H9 (cell line): ENCODE data around the gene PLEKHA1. TPM values are rescaled to one million over a fixed set of nuclear protein-coding genes. Genes with fewer than 3 reads are reported as not detected.

Experiments used
- DNase-seq: peaks from one replicate; pipeline ENCODE4 v3.0.0-alpha.2; 2017
- H2AFZ ChIP-seq: one replicate; pipeline ENCODE4 v1.6.1; 2013; ENCODE audit warnings: mild to moderate bottlenecking, low read length, control low read depth, moderate library complexity
- H2AK5ac ChIP-seq: 2 replicates; pipeline ENCODE4 v1.6.1; 2013; ENCODE audit warnings: low read length, control low read depth, mixed read lengths; ENCODE audit not compliant: insufficient read length
- H2BK120ac ChIP-seq: one replicate; pipeline ENCODE4 v1.6.1; 2013; ENCODE audit warnings: low read depth, mild to moderate bottlenecking, low read length, control low read depth, inconsistent platforms; ENCODE audit not compliant: poor library complexity, severe bottlenecking
- H2BK12ac ChIP-seq: 2 replicates; pipeline ENCODE4 v1.6.1; 2013; ENCODE audit warnings: low read length, control low read depth, mixed read lengths, low read depth; ENCODE audit not compliant: insufficient read length
- H2BK15ac ChIP-seq: 2 replicates; pipeline ENCODE4 v1.6.1; 2013; ENCODE audit warnings: low read depth, low read length, control low read depth
- H2BK20ac ChIP-seq: one replicate; pipeline ENCODE4 v1.6.1; 2013; ENCODE audit warnings: low read depth, mild to moderate bottlenecking, low read length, control low read depth, inconsistent platforms; ENCODE audit not compliant: poor library complexity, severe bottlenecking
- H2BK5ac ChIP-seq: 2 replicates; pipeline ENCODE4 v1.6.1; 2013; ENCODE audit warnings: low read length, control low read depth, mixed read lengths; ENCODE audit not compliant: insufficient read length
- H3K14ac ChIP-seq: 2 replicates; pipeline ENCODE4 v1.6.1; 2013; ENCODE audit warnings: low read length, control low read depth; ENCODE audit not compliant: insufficient read depth
- H3K18ac ChIP-seq: 2 replicates; pipeline ENCODE4 v1.6.1; 2013; ENCODE audit warnings: low read depth, mild to moderate bottlenecking, mixed read lengths, low read length, control low read depth; ENCODE audit not compliant: insufficient read length
- H3K23ac ChIP-seq: 2 replicates; pipeline ENCODE4 v1.6.1; 2013; ENCODE audit warnings: low read length, control low read depth, mixed read lengths, low read depth; ENCODE audit not compliant: insufficient read length
- H3K23me2 ChIP-seq: 2 replicates; pipeline ENCODE4 v1.6.1; 2013; ENCODE audit warnings: low read depth, mild to moderate bottlenecking, mixed read lengths, low read length, control low read depth; ENCODE audit not compliant: insufficient read length, poor library complexity, severe bottlenecking
- H3K27ac ChIP-seq: 2 replicates; pipeline ENCODE4 v1.5.1; 2013; ENCODE audit warnings: low read length, control low read depth, mixed read lengths, low read depth; ENCODE audit not compliant: insufficient read length
- H3K27me3 ChIP-seq: 2 replicates; pipeline ENCODE4 v1.6.1; 2013; ENCODE audit warnings: low read length, control low read depth, inconsistent platforms; ENCODE audit not compliant: insufficient read depth
- H3K4ac ChIP-seq: 2 replicates; pipeline ENCODE4 v1.6.1; 2013; ENCODE audit warnings: low read depth, mild to moderate bottlenecking, control low read depth, inconsistent platforms, low read length, moderate library complexity
- H3K4me1 ChIP-seq: 2 replicates; pipeline ENCODE4 v1.6.1; 2013; ENCODE audit warnings: low read length, control low read depth, inconsistent platforms; ENCODE audit not compliant: insufficient read depth
- H3K4me2 ChIP-seq: 2 replicates; pipeline ENCODE4 v1.6.1; 2013; ENCODE audit warnings: low read length, control low read depth, mixed read lengths; ENCODE audit not compliant: insufficient read length, insufficient read depth
- H3K56ac ChIP-seq: 2 replicates; pipeline ENCODE4 v1.6.1; 2013; ENCODE audit warnings: low read depth, mild to moderate bottlenecking, mixed read lengths, low read length, control low read depth; ENCODE audit not compliant: insufficient read length
- H3K79me1 ChIP-seq: 2 replicates; pipeline ENCODE4 v1.6.1; 2013; ENCODE audit warnings: low read depth, mild to moderate bottlenecking, moderate library complexity, low read length, control low read depth, inconsistent platforms; ENCODE audit not compliant: insufficient read depth, poor library complexity, severe bottlenecking
- H3K79me2 ChIP-seq: 2 replicates; pipeline ENCODE4 v1.6.1; 2013; ENCODE audit warnings: low read length, control low read depth, inconsistent platforms; ENCODE audit not compliant: insufficient read depth
- H3K9ac ChIP-seq: 2 replicates; pipeline ENCODE4 v1.6.1; 2013; ENCODE audit warnings: low read length, control low read depth, mixed read lengths; ENCODE audit not compliant: insufficient read length; ENCODE audit errors: extremely low read depth
- H3K9me3 ChIP-seq: one replicate; pipeline ENCODE4 v1.6.1; 2013; ENCODE audit warnings: low read depth, low read length, inconsistent platforms; ENCODE audit not compliant: control insufficient read depth
- H3T11ph ChIP-seq: one replicate; pipeline ENCODE4 v1.6.1; 2013; ENCODE audit warnings: mild to moderate bottlenecking, low read length, control low read depth, inconsistent platforms
- H4K20me1 ChIP-seq: one replicate; pipeline ENCODE4 v1.6.1; 2013; ENCODE audit not compliant: control insufficient read depth, insufficient read length, insufficient read depth
- H4K5ac ChIP-seq: 2 replicates; pipeline ENCODE4 v1.6.1; 2013; ENCODE audit warnings: low read depth, mild to moderate bottlenecking, mixed read lengths, low read length, control low read depth; ENCODE audit not compliant: insufficient read length
- H4K8ac ChIP-seq: replicated peaks from 2 replicates; pipeline ENCODE4 v1.6.1; 2013; ENCODE audit warnings: low read length, control low read depth, mixed read lengths, low read depth; ENCODE audit not compliant: insufficient read length
- H4K91ac ChIP-seq: 2 replicates; pipeline ENCODE4 v1.6.1; 2013; ENCODE audit warnings: low read depth, mild to moderate bottlenecking, moderate library complexity, mixed read lengths, low read length, control low read depth; ENCODE audit not compliant: insufficient read length
- H3K27ac Mint-ChIP-seq, 3 experiments: 2 replicates in 2 of 3; 3 replicates in 1 of 3; pipeline ENCODE4 v1.8.0; 2020 to 2021; ENCODE audit warnings: mixed read lengths in 3 of 3, mild to moderate bottlenecking in 1 of 3, moderate library complexity in 1 of 3
- H3K27me3 Mint-ChIP-seq: 2 replicates; pipeline ENCODE4 v1.8.0; 2021; ENCODE audit warnings: low read depth, mild to moderate bottlenecking, moderate library complexity, mixed read lengths
- H3K36me3 Mint-ChIP-seq, 3 experiments: 2 replicates in 2 of 3; 3 replicates in 1 of 3; pipeline ENCODE4 v1.8.0; 2020 to 2021; ENCODE audit warnings: low read depth in 3 of 3, mixed read lengths in 3 of 3; ENCODE audit not compliant: insufficient read depth in 1 of 3
- H3K4me1 Mint-ChIP-seq, 2 experiments: 2 replicates each; pipeline ENCODE4 v1.8.0; 2020; ENCODE audit warnings: mixed read lengths in 2 of 2
- H3K4me3 Mint-ChIP-seq, 2 experiments: 2 replicates in 1 of 2; 3 replicates in 1 of 2; pipeline ENCODE4 v1.8.0; 2020 to 2021; ENCODE audit warnings: mild to moderate bottlenecking in 2 of 2, mixed read lengths in 2 of 2, moderate library complexity in 1 of 2
- H3K9me3 Mint-ChIP-seq, 2 experiments: 2 replicates in 1 of 2; 3 replicates in 1 of 2; pipeline ENCODE4 v1.8.0; 2020; ENCODE audit warnings: mild to moderate bottlenecking in 2 of 2, mixed read lengths in 2 of 2, moderate library complexity in 1 of 2
- CTCF ChIP-seq: fragments of 200-600 bp; sonication (generic); conservative IDR thresholded peaks from 3 replicates; pipeline ENCODE4 v1.8.0; 2021; ENCODE audit warnings: antibody characterized with exemption, mild to moderate bottlenecking
- WGBS: extraction: QIAGEN DNeasy Blood & Tissue Kit; methylation state at CpG from one replicate; pipeline ENCODE4 v1.1.7; 2013; ENCODE audit warnings: missing lambda C conversion rate, low lambda C conversion rate, mixed read lengths; ENCODE audit not compliant: insufficient read length; ENCODE audit errors: extremely low coverage; 5-methylcytosine and 5-hydroxymethylcytosine counted together
- total RNA-seq: library from RNA; stranded (reverse); gene quantifications from 2 replicates; pipeline ENCODE4 v1.2.1, GENCODE V29; 2021

PLEKHA1 gene
- total RNA-seq, 1 experiment from 2014 or later: 32.7 TPM

- no peaks in the 10 kb centered on the region for H3K23me2 ChIP-seq
- no peak overlapping the region for H3K27ac ChIP-seq
- H3K18ac ChIP-seq: no peak overlapping the region
- H3K27ac Mint-ChIP-seq: no peak overlapping the region
- no CpG with 5 or more reads among the region's 2 CpGs for WGBS
- no peak overlapping the region for H3T11ph ChIP-seq
- no peaks in the 10 kb centered on the region for H3K9me3 ChIP-seq
- no peak for DNase-seq
- no peak overlapping the region for H2BK15ac ChIP-seq
- H3K23ac ChIP-seq: no peak overlapping the region
- no peak overlapping the region for H3K14ac ChIP-seq
- no peak for TF ChIP-seq CTCF
- peaks cover 9 to 19% of the 10 kb centered on the region in 2 experiments for H3K9me3 Mint-ChIP-seq
- H4K91ac ChIP-seq: no peak overlapping the region
- no peaks in the 10 kb centered on the region; the same call in 1 of the 2 replicates for H3K27me3 ChIP-seq
- H3K27me3 Mint-ChIP-seq: no peaks in the 10 kb centered on the region
- H3K9ac ChIP-seq: no peak overlapping the region
- no peak overlapping the region for H2BK12ac ChIP-seq
- no peaks in the 10 kb centered on the region for H3K4me1 ChIP-seq
- H3K56ac ChIP-seq: no peak overlapping the region
- no peak overlapping the region for H3K4me3 Mint-ChIP-seq
- peaks cover 3% of the 10 kb centered on the region; the same call in 1 of the 2 replicates for H3K79me2 ChIP-seq
- peaks cover 6% of the 10 kb centered on the region for H3K79me1 ChIP-seq
- no peak overlapping the region for H2AFZ ChIP-seq
- H4K20me1 ChIP-seq: no peaks in the 10 kb centered on the region
- H3K36me3 Mint-ChIP-seq: peaks cover 25 to 35% (median 27%) of the 10 kb centered on the region in 3 experiments
- no peak overlapping the region for H4K5ac ChIP-seq
- no peak overlapping the region for H4K8ac ChIP-seq
- no peak overlapping the region for H2AK5ac ChIP-seq
- H3K4ac ChIP-seq: no peak overlapping the region
- no peak overlapping the region for H3K4me2 ChIP-seq
- H3K4me1 Mint-ChIP-seq: peaks cover 0 to 4% of the 10 kb centered on the region in 2 experiments; a peak in 1 of 4 replicates
- H2BK5ac ChIP-seq: no peak overlapping the region
- no peak overlapping the region for H2BK20ac ChIP-seq
- H2BK120ac ChIP-seq: no peak overlapping the region
Measured at GRCh38 chr10:122387572-122387971, 13.1 kb downstream of the PLEKHA1 start.
